PFSK-1 (cell line): ENCODE measurements around the gene GPR158.

Source experiments
- POLR2AphosphoS5 ChIP-seq: IDR thresholded peaks from 2 replicates; pipeline ENCODE4 v1.6.1; 2012; ENCODE audit warnings: low read depth, mild to moderate bottlenecking, control low read depth, low read length, moderate library complexity
- REST ChIP-seq, 2 experiments: IDR thresholded peaks; 2 replicates each; pipeline versions ENCODE4 v1.6.1 to v1.8.0; 2011 to 2012; ENCODE audit warnings: low read depth in 2 of 2, low read length in 2 of 2, control low read depth in 1 of 2, inconsistent platforms in 1 of 2, mild to moderate bottlenecking in 1 of 2, moderate library complexity in 1 of 2; ENCODE audit not compliant: insufficient read depth in 1 of 2
- SIN3A ChIP-seq: IDR thresholded peaks from 2 replicates; pipeline ENCODE4 v1.6.1; 2012; ENCODE audit warnings: mild to moderate bottlenecking, low read length, moderate library complexity, borderline replicate concordance; ENCODE audit not compliant: insufficient read depth
- TAF1 ChIP-seq: IDR thresholded peaks from 2 replicates; pipeline ENCODE4 v1.6.1; 2012; ENCODE audit warnings: low read length, control low read depth, borderline replicate concordance; ENCODE audit not compliant: insufficient read depth

- no peak for TF ChIP-seq TAF1
- no peak for TF ChIP-seq SIN3A
- no peak for TF ChIP-seq POLR2AphosphoS5
- TF ChIP-seq REST (IDR thresholded peaks at IDR 0.05; ENCODE audit: insufficient read depth in 1 of 2, low read depth in 2 of 2, low read length in 2 of 2) = no peak
These were observed 456.7 kb downstream of the GPR158 start for GRCh38 chr10:25631471-25631870.
